HepG2 (cell line): ENCODE results near the gene ATP13A5. TPM values are rescaled to one million over a fixed set of nuclear protein-coding genes. Genes with fewer than 3 reads are reported as not detected.

Experiments
- ATAC-seq: fragments of 200-7000 bp; cut with Tn5 transposase; 3 replicates; pipeline ENCODE4 v1.9.1; 2020; ENCODE audit warnings: mild to moderate bottlenecking, moderate library complexity
- BruUV-seq: library from RNA; stranded (reverse); fragments of 400-500 nt; replicated peaks from 2 replicates; lab custom pipeline; 2021; lab: Mats Ljungman, UMichigan
- CTCF ChIA-PET: fragments of 300-600 bp; formaldehyde crosslinking; extraction: SDS; loops from one replicate; lab custom pipeline; 2021; ENCODE audit warnings: low total read pairs, inconsistent platforms, low intra/inter-chr PET ratio; lab: Yijun Ruan, JAX
- POLR2A ChIA-PET: fragments of 350-600 bp; sonication (Branson Sonifier 250); formaldehyde crosslinking; loops from one replicate; lab custom pipeline; 2020; ENCODE audit warnings: antibody characterized with exemption, inconsistent platforms; lab: Yijun Ruan, JAX
- DNase-seq: peaks from one replicate; pipeline ENCODE4 v3.0.0-alpha.2; 2015; ENCODE audit warnings: low spot score
- FAIRE-seq: peaks from 3 replicates; lab custom pipeline; 2011; peaks lifted over from hg19 to GRCh38; lab: Jason Lieb, UNC
- H2AFZ ChIP-seq: one replicate; pipeline ENCODE4 v1.6.1; 2011; ENCODE audit warnings: low read length, inconsistent platforms
- H3K27ac ChIP-seq: fragments of 300-600 bp; 3 replicates; pipeline ENCODE4 v1.8.0; 2011; ENCODE audit warnings: mixed run types, mild to moderate bottlenecking, mixed read lengths, low read length, inconsistent platforms; ENCODE audit not compliant: insufficient read depth; ENCODE audit errors: extremely low read length
- H3K27me3 ChIP-seq, 2 experiments: fragments of 200-600 bp in 1 of 2; 2 replicates in 1 of 2; 3 replicates in 1 of 2; pipeline versions ENCODE4 v1.6.0 to v1.8.0; 2011; ENCODE audit warnings: low read length in 2 of 2, mild to moderate bottlenecking in 2 of 2, moderate library complexity in 2 of 2, inconsistent platforms in 1 of 2; ENCODE audit not compliant: insufficient read depth in 2 of 2, control insufficient read depth in 1 of 2
- H3K36me3 ChIP-seq, 2 experiments: fragments of 200-600 bp in 1 of 2; replicated peaks in 1 of 2; 2 replicates in 1 of 2; 3 replicates in 1 of 2; pipeline versions ENCODE4 v1.5.1 to v1.8.0; 2011; ENCODE audit warnings: low read length in 2 of 2, inconsistent platforms in 1 of 2; ENCODE audit not compliant: insufficient read depth in 2 of 2, control insufficient read depth in 1 of 2
- H3K4me1 ChIP-seq: 2 replicates; pipeline ENCODE4 v1.5.1; 2012; ENCODE audit warnings: low read length, inconsistent platforms; ENCODE audit not compliant: insufficient read depth
- H3K4me2 ChIP-seq: 2 replicates; pipeline ENCODE4 v1.6.0; 2011; ENCODE audit warnings: low read depth, low read length, inconsistent platforms
- H3K4me3 ChIP-seq, 3 experiments: fragments of 200-600 bp in 1 of 3; sonication (generic), shearing (Covaris generic) in 1 of 3; replicated peaks in 1 of 3; 2 replicates each; pipeline ENCODE4 v1.5.1; 2011 to 2016; ENCODE audit warnings: low read length in 3 of 3, inconsistent platforms in 2 of 3, low read depth in 2 of 3, mild to moderate bottlenecking in 2 of 3, control low read depth in 1 of 3, mixed read lengths in 1 of 3; ENCODE audit not compliant: insufficient read depth in 1 of 3
- H3K79me2 ChIP-seq: one replicate; pipeline ENCODE4 v1.6.1; 2011; ENCODE audit warnings: low read length, inconsistent platforms; ENCODE audit not compliant: insufficient read depth
- H3K9ac ChIP-seq: 2 replicates; pipeline ENCODE4 v1.6.0; 2011; ENCODE audit warnings: mild to moderate bottlenecking, low read depth, low read length, inconsistent platforms; ENCODE audit not compliant: insufficient read depth
- H3K9me3 ChIP-seq: 2 replicates; pipeline ENCODE4 v1.5.1; 2012; ENCODE audit warnings: mild to moderate bottlenecking, low read length
- H4K20me1 ChIP-seq: 2 replicates; pipeline ENCODE4 v1.6.0; 2011; ENCODE audit warnings: inconsistent platforms, mild to moderate bottlenecking, low read length, moderate library complexity; ENCODE audit not compliant: insufficient read depth
- ATF5 ChIP-seq: sonication (generic); formaldehyde crosslinking; IDR thresholded peaks from 2 replicates; pipeline ENCODE4 v1.4.0; 2020; ENCODE audit warnings: mild to moderate bottlenecking, low read depth, missing genetic modification reagents
- GATAD1 ChIP-seq: IDR thresholded peaks from 2 replicates; pipeline ENCODE4 v1.6.1; 2016; ENCODE audit warnings: missing genetic modification reagents, missing compliant biosample characterization
- PAX8 ChIP-seq: sonication (generic); formaldehyde crosslinking; IDR thresholded peaks from 2 replicates; pipeline ENCODE4 v1.8.0; 2022; ENCODE audit warnings: mild to moderate bottlenecking, missing genetic modification reagents, borderline replicate concordance
- TBX3 ChIP-seq: fragments of 450-650 bp; IDR thresholded peaks from 2 replicates; pipeline ENCODE4 v1.6.1; 2017; ENCODE audit warnings: antibody characterized with exemption, mild to moderate bottlenecking, inconsistent platforms, borderline replicate concordance
- ZBTB38 ChIP-seq: sonication (generic); formaldehyde crosslinking; IDR thresholded peaks from 2 replicates; pipeline ENCODE4 v1.5.1; 2020; ENCODE audit warnings: mild to moderate bottlenecking, missing genetic modification reagents
- ZBTB42 ChIP-seq: sonication (generic); formaldehyde crosslinking; IDR thresholded peaks from 2 replicates; pipeline ENCODE4 v1.5.0; 2020; ENCODE audit warnings: mild to moderate bottlenecking, missing genetic modification reagents
- ZNF263 ChIP-seq: sonication (generic); formaldehyde crosslinking; IDR thresholded peaks from 2 replicates; pipeline ENCODE4 v1.4.0; 2020; ENCODE audit warnings: missing genetic modification reagents
- ZNF563 ChIP-seq: sonication (generic); formaldehyde crosslinking; IDR thresholded peaks from 2 replicates; pipeline ENCODE4 v1.8.0; 2022; ENCODE audit warnings: mild to moderate bottlenecking, moderate library complexity, missing genetic modification reagents
- ZNF614 ChIP-seq: IDR thresholded peaks from 2 replicates; pipeline ENCODE4 v1.6.1; 2018; ENCODE audit warnings: missing biosample characterization, missing genetic modification reagents, inconsistent platforms, borderline replicate concordance
- ZNF709 ChIP-seq: sonication (generic); formaldehyde crosslinking; IDR thresholded peaks from 2 replicates; pipeline ENCODE4 v1.5.0; 2020; ENCODE audit warnings: mild to moderate bottlenecking, missing genetic modification reagents
- WGBS: methylation state at CpG from one replicate; pipeline ENCODE4 v1.1.6; 2017; ENCODE audit warnings: low lambda C conversion rate; 5-methylcytosine and 5-hydroxymethylcytosine counted together
- in situ Hi-C: cut with HindIII; loops from 2 replicates; pipeline ENCODE4 v1.10.0; 2017; ENCODE audit warnings: low pct_unique_long_range_greater_than_20kb; ENCODE audit not compliant: extremely low pct_ligation_motif_present
- intact Hi-C: fragments of 100-400 bp; cut with micrococcal nuclease; formaldehyde crosslinking; loops from one replicate; pipeline ENCODE4 v1.10.0; 2022; ENCODE audit not compliant: unreplicated experiment
- polyA plus RNA-seq, 8 experiments: library from polyadenylated mRNA; depleted of rRNA in 3 of 8; stranded (reverse) in 7 of 8; unstranded in 1 of 8; fragments of >200 nt; fragmentation: Illumina TruSeq in 4 of 8; extraction: Trizol in 4 of 8; gene quantifications; 2 replicates each; pipeline versions ENCODE4 v1.2.1 to v1.2.3, GENCODE V29; 2011 to 2016; ENCODE audit warnings: low read depth in 4 of 8, missing spikeins in 1 of 8, mixed read lengths in 1 of 8; ENCODE audit not compliant: insufficient read depth in 1 of 8
- total RNA-seq, 5 experiments: library from RNA; depleted of rRNA; stranded (reverse); fragments of >200 nt; fragmentation: Illumina TruSeq; extraction: Trizol; gene quantifications; 2 replicates each; pipeline ENCODE4 v1.2.3, GENCODE V29; 2016; ENCODE audit warnings: low read depth in 1 of 5
- TF ChIP-seq, protein P1 (sequence below): sonication (generic); formaldehyde crosslinking; IDR thresholded peaks from 2 replicates; pipeline ENCODE4 v1.8.1; 2023; ENCODE audit warnings: missing genetic modification reagents, mild to moderate bottlenecking, borderline replicate concordance
- TF ChIP-seq, protein P2 (sequence below): sonication (generic); formaldehyde crosslinking; IDR thresholded peaks from 2 replicates; pipeline ENCODE4 v1.8.0; 2022; ENCODE audit warnings: mild to moderate bottlenecking, missing genetic modification reagents, moderate library complexity
- TF ChIP-seq, protein P3 (sequence below): sonication (generic); formaldehyde crosslinking; IDR thresholded peaks from 2 replicates; pipeline ENCODE4 v1.5.0; 2020; ENCODE audit warnings: missing genetic modification reagents

ATP13A5 gene
- total and polyA plus RNA-seq, 2 of the 13 experiments (the other 11 are each of a cell fraction or from before 2014, with no cell fraction given), result not detected

DNA sequence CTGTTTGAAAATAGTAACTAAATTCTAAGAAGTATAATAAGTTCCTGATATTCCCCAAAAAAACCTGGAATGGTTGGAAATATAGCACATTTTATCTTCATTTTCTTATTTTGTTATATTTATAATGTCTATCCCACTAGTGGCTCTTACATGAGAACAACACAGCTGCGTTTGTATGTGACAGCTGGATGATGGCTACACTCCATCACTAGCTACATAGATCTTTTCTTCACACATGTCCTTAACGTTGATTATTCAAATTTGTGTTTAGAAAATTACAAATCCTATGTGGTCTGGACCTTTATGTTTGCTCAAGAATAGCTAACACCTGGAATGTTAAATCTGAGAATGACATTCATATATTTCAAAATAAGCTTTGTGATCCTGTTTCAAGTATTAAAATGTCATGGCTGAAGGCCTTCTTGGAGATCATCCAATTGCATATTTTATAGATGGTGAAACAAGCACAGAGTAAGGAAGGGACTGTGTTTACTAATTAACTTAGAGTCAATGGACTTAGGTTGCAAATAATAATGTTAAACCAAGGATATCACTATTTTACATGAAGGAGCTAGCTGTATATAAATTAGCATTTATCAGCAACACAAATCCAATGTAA lies 60.8 kb downstream of the ATP13A5 start:
- Histone ChIP-seq H3K9me3 (no peaks in the 10 kb centered on the region), H3K27ac (no peak overlapping the region), H3K36me3 (no peaks in the 10 kb centered on the region), H3K4me1 (no peaks in the 10 kb centered on the region), H2AFZ (no peak overlapping the region), H4K20me1 (no peaks in the 10 kb centered on the region), H3K4me2 (no peak overlapping the region), H3K27me3 (no peaks in the 10 kb centered on the region; a peak in 1 of 5 replicates), H3K9ac (no peak overlapping the region), H3K79me2 (no peaks in the 10 kb centered on the region), H3K4me3 (no peak overlapping the region)
- TF ChIP-seq ZNF563 (CRISPR knock-in tag) (no peak), TBX3 (no peak), ZBTB42 (no peak), ZBTB38 (CRISPR knock-in tag) (no peak), PAX8 (CRISPR knock-in tag) (no peak), ZNF263 (CRISPR knock-in tag) (no peak), GATAD1 (CRISPR knock-in tag) (no peak), ZNF614 (no peak), ATF5 (no peak), ZNF709 (no peak)
- TF ChIP-seq, protein P1, sequence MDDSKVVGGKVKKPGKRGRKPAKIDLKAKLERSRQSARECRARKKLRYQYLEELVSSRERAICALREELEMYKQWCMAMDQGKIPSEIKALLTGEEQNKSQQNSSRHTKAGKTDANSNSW (CRISPR knock-in tag), result no peak
- TF ChIP-seq, protein P2, sequence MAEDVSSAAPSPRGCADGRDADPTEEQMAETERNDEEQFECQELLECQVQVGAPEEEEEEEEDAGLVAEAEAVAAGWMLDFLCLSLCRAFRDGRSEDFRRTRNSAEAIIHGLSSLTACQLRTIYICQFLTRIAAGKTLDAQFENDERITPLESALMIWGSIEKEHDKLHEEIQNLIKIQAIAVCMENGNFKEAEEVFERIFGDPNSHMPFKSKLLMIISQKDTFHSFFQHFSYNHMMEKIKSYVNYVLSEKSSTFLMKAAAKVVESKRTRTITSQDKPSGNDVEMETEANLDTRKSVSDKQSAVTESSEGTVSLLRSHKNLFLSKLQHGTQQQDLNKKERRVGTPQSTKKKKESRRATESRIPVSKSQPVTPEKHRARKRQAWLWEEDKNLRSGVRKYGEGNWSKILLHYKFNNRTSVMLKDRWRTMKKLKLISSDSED (CRISPR knock-in tag), result no peak
- TF ChIP-seq, protein P3, sequence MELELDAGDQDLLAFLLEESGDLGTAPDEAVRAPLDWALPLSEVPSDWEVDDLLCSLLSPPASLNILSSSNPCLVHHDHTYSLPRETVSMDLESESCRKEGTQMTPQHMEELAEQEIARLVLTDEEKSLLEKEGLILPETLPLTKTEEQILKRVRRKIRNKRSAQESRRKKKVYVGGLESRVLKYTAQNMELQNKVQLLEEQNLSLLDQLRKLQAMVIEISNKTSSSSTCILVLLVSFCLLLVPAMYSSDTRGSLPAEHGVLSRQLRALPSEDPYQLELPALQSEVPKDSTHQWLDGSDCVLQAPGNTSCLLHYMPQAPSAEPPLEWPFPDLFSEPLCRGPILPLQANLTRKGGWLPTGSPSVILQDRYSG (CRISPR knock-in tag), result no peak
- POLR2A ChIA-PET, result no interaction called here
- ATAC-seq (no peak), FAIRE-seq (no peak), DNase-seq (no peak)
- CTCF ChIA-PET, result no interaction called here
- no TSS peak for BruUV-seq
- intact Hi-C loops, result no loop called here
- in situ Hi-C loops, result no loop called here
- WGBS, result 2% methylated on average over 2 of the region's 2 CpGs
